Activated CD8-positive, alpha-beta T cell treated with anti-CD3 and anti-CD28 coated beads for 36 hours (primary cell): ENCODE measurements around the gene COL6A5. TPM values are rescaled to one million over a fixed set of nuclear protein-coding genes. Genes with fewer than 3 reads are reported as not detected.

Source experiments
- ATAC-seq: fragments of 200-7000 bp; cut with Tn5 transposase; one replicate; pipeline ENCODE4 v1.10.0; 2021; ENCODE audit warnings: mild to moderate bottlenecking, moderate library complexity
- CTCF ChIA-PET: fragments of 350-600 bp; sonication (Branson Sonifier 250); formaldehyde crosslinking; loops from one replicate; lab custom pipeline; 2021; ENCODE audit warnings: antibody characterized with exemption; lab: Charles Lee
- POLR2A ChIA-PET: fragments of 350-600 bp; sonication (Branson Sonifier 250); formaldehyde crosslinking; loops from one replicate; lab custom pipeline; 2021; ENCODE audit warnings: antibody characterized with exemption; lab: Charles Lee
- DNase-seq: peaks from one replicate; pipeline ENCODE4 v3.0.0-alpha.2; 2020
- H3K27ac Mint-ChIP-seq: one replicate; pipeline ENCODE4 v1.8.0; 2021; ENCODE audit warnings: mild to moderate bottlenecking, mixed read lengths
- H3K27me3 Mint-ChIP-seq: one replicate; pipeline ENCODE4 v1.8.0; 2021; ENCODE audit warnings: mixed read lengths
- H3K36me3 Mint-ChIP-seq: one replicate; pipeline ENCODE4 v1.8.0; 2021; ENCODE audit warnings: low read depth, mixed read lengths
- H3K4me1 Mint-ChIP-seq: one replicate; pipeline ENCODE4 v1.8.0; 2021; ENCODE audit warnings: low read depth, mixed read lengths
- H3K4me3 Mint-ChIP-seq: one replicate; pipeline ENCODE4 v1.8.0; 2021; ENCODE audit warnings: mild to moderate bottlenecking, moderate library complexity, mixed read lengths
- H3K9me3 Mint-ChIP-seq: one replicate; pipeline ENCODE4 v1.8.0; 2021; ENCODE audit warnings: mixed read lengths
- CTCF ChIP-seq: fragments of 200-600 bp; IDR thresholded peaks from one replicate; pipeline ENCODE4 v1.8.0; 2022; ENCODE audit warnings: antibody characterized with exemption, mild to moderate bottlenecking
- intact Hi-C: fragments of 100-400 bp; cut with micrococcal nuclease; formaldehyde crosslinking; loops from one replicate; pipeline ENCODE4 v1.10.0; 2022
- total RNA-seq, 2 experiments: library from RNA; stranded (reverse); gene quantifications; one replicate each; pipeline ENCODE4 v1.2.3, GENCODE V29; 2021

COL6A5 gene
- total RNA-seq, 2 experiments from 2014 or later = not detected

GRCh38 chr3:130383424-130383823 is 38.0 kb downstream of the COL6A5 start:
- ChIA-PET CTCF (no interaction called here), POLR2A (no interaction called here)
- Mint-ChIP-seq H3K27me3 (peaks cover 10% of the 10 kb centered on the region), H3K27ac (no peak overlapping the region), H3K4me1 (no peaks in the 10 kb centered on the region), H3K4me3 (no peak overlapping the region), H3K36me3 (no peaks in the 10 kb centered on the region), H3K9me3 (no peaks in the 10 kb centered on the region)
- intact Hi-C loops = no loop called here
- no peak for DNase-seq
- no peak for ATAC-seq
- no peak for TF ChIP-seq CTCF

- no peak for DNase-seq
- H3K27me3 Mint-ChIP-seq = peaks cover 8% of the 10 kb centered on the region
- no peaks in the 10 kb centered on the region for H3K9me3 Mint-ChIP-seq
- H3K4me3 Mint-ChIP-seq = no peak overlapping the region
- no peak for ATAC-seq
- no peaks in the 10 kb centered on the region for H3K4me1 Mint-ChIP-seq
- no peak overlapping the region for H3K27ac Mint-ChIP-seq
- intact Hi-C loops = no loop called here
- ChIA-PET CTCF (no interaction called here), POLR2A (interaction anchor here (0.7 kb wide), 1 partner anchor 129 kb away, joined by 3 read pairs; no protein-coding TSS in a partner anchor)
- no peaks in the 10 kb centered on the region for H3K36me3 Mint-ChIP-seq
- no peak for TF ChIP-seq CTCF
These were observed 39.1 kb downstream of the COL6A5 start for GRCh38 chr3:130384476-130385025.

- Mint-ChIP-seq H3K36me3 (no peaks in the 10 kb centered on the region), H3K4me3 (no peak overlapping the region), H3K27me3 (peaks cover 7% of the 10 kb centered on the region), H3K9me3 (no peaks in the 10 kb centered on the region), H3K27ac (no peak overlapping the region), H3K4me1 (no peaks in the 10 kb centered on the region)
- ChIA-PET CTCF (interaction anchor here (1.0 kb wide), 1 partner anchor 111 kb away, joined by 3 read pairs; no protein-coding TSS in a partner anchor), POLR2A (interaction anchor here (0.6 kb wide), 1 partner anchor 183 kb away, joined by 3 read pairs; no protein-coding TSS in a partner anchor)
- DNase-seq = no peak
- TF ChIP-seq CTCF = no peak
- ATAC-seq = no peak
- intact Hi-C loops = no loop called here
These were observed 41.3 kb downstream of the COL6A5 start for GRCh38 chr3:130386604-130387263.

- intact Hi-C loops = no loop called here
- no peak overlapping the region for H3K27ac Mint-ChIP-seq
- no peaks in the 10 kb centered on the region for H3K36me3 Mint-ChIP-seq
- POLR2A ChIA-PET = no interaction called here
- CTCF ChIA-PET = no interaction called here
- no peaks in the 10 kb centered on the region for H3K4me1 Mint-ChIP-seq
- ATAC-seq (no peak), DNase-seq (no peak)
- peaks cover 6% of the 10 kb centered on the region for H3K27me3 Mint-ChIP-seq
- TF ChIP-seq CTCF = no peak
- H3K9me3 Mint-ChIP-seq = no peaks in the 10 kb centered on the region
- H3K4me3 Mint-ChIP-seq = no peak overlapping the region
These were observed 44.4 kb downstream of the COL6A5 start for GRCh38 chr3:130389743-130390478.

GRCh38 chr3:130392266-130392665 is 46.8 kb downstream of the COL6A5 start:
- H3K27ac Mint-ChIP-seq = no peak overlapping the region
- ChIA-PET POLR2A (no interaction called here), CTCF (no interaction called here)
- H3K4me1 Mint-ChIP-seq = no peaks in the 10 kb centered on the region
- no peaks in the 10 kb centered on the region for H3K36me3 Mint-ChIP-seq
- no peaks in the 10 kb centered on the region for H3K9me3 Mint-ChIP-seq
- TF ChIP-seq CTCF = no peak
- peaks cover 2% of the 10 kb centered on the region for H3K27me3 Mint-ChIP-seq
- no peak for DNase-seq
- no peak for ATAC-seq
- no peak overlapping the region for H3K4me3 Mint-ChIP-seq
- intact Hi-C loops = no loop called here
